Endodermal cell (in vitro differentiated cells): ENCODE results near the gene RERE. TPM values are rescaled to one million over a fixed set of nuclear protein-coding genes. Genes with fewer than 3 reads are reported as not detected.

Experiments
- DNase-seq: peaks from one replicate; pipeline ENCODE4 v3.0.0-alpha.2; 2017
- H3K27ac ChIP-seq: 2 replicates; pipeline ENCODE4 v1.5.1; 2013; ENCODE audit warnings: mild to moderate bottlenecking, low read depth, low read length, moderate library complexity
- H3K27me3 ChIP-seq: 2 replicates; pipeline ENCODE4 v1.6.1; 2013; ENCODE audit warnings: mild to moderate bottlenecking, low read length, moderate library complexity; ENCODE audit not compliant: insufficient read depth, control insufficient read depth, poor library complexity, severe bottlenecking
- H3K36me3 ChIP-seq: 2 replicates; pipeline ENCODE4 v1.7.0; 2013; ENCODE audit warnings: mild to moderate bottlenecking, low read length, moderate library complexity; ENCODE audit not compliant: control insufficient read depth, insufficient read depth
- H3K4me1 ChIP-seq: one replicate; pipeline ENCODE4 v1.7.0; 2013; ENCODE audit warnings: low read length; ENCODE audit not compliant: control insufficient read depth, insufficient read depth
- H3K4me3 ChIP-seq: 2 replicates; pipeline ENCODE4 v1.5.1; 2013; ENCODE audit warnings: mild to moderate bottlenecking, low read length, moderate library complexity
- H3K9ac ChIP-seq: 2 replicates; pipeline ENCODE4 v1.6.1; 2013; ENCODE audit warnings: mild to moderate bottlenecking, low read length, moderate library complexity; ENCODE audit not compliant: poor library complexity, severe bottlenecking; ENCODE audit errors: extremely low read depth
- H3K9me3 ChIP-seq: 2 replicates; pipeline ENCODE4 v1.6.1; 2013; ENCODE audit warnings: mild to moderate bottlenecking, low read length, moderate library complexity; ENCODE audit not compliant: control insufficient read depth
- H3K27ac Mint-ChIP-seq: 2 replicates; pipeline ENCODE4 v1.8.0; 2020; ENCODE audit warnings: mixed read lengths
- H3K27me3 Mint-ChIP-seq: 2 replicates; pipeline ENCODE4 v1.8.0; 2021; ENCODE audit warnings: mild to moderate bottlenecking, mixed read lengths; ENCODE audit not compliant: insufficient read depth
- H3K36me3 Mint-ChIP-seq: 2 replicates; pipeline ENCODE4 v1.8.0; 2020; ENCODE audit warnings: low read depth, mixed read lengths
- H3K4me1 Mint-ChIP-seq: 2 replicates; pipeline ENCODE4 v1.8.0; 2020; ENCODE audit warnings: mixed read lengths
- H3K4me3 Mint-ChIP-seq: 2 replicates; pipeline ENCODE4 v1.8.0; 2020; ENCODE audit warnings: mild to moderate bottlenecking, moderate library complexity, mixed read lengths
- H3K9me3 Mint-ChIP-seq: 2 replicates; pipeline ENCODE4 v1.8.0; 2020; ENCODE audit warnings: mild to moderate bottlenecking, mixed read lengths
- CTCF ChIP-seq: fragments of 200-600 bp; sonication (generic); conservative IDR thresholded peaks from 2 replicates; pipeline ENCODE4 v1.5.0; 2021; ENCODE audit warnings: antibody characterized with exemption, mild to moderate bottlenecking
- WGBS, 2 experiments: methylation state at CpG; one replicate each; pipeline versions ENCODE4 v1.1.5 to v1.1.7; 2013; ENCODE audit warnings: missing lambda C conversion rate in 2 of 2, mixed read lengths in 1 of 2; ENCODE audit not compliant: insufficient coverage in 1 of 2, insufficient read length in 1 of 2; 5-methylcytosine and 5-hydroxymethylcytosine counted together
- total RNA-seq, 2 donors: library from RNA; stranded (reverse); fragmentation: NEBNext Ultra II Directional in 1 of 2; extraction: Animal tissue kit (Norgen Biotek cat#: 25700) in 1 of 2; gene quantifications; 2 replicates in 1 of 2; 3 replicates in 1 of 2; pipeline ENCODE4 v1.2.1, GENCODE V29; 2021

RERE gene
- total RNA-seq, 2 donors from 2014 or later, result 159 to 179 TPM

DNA sequence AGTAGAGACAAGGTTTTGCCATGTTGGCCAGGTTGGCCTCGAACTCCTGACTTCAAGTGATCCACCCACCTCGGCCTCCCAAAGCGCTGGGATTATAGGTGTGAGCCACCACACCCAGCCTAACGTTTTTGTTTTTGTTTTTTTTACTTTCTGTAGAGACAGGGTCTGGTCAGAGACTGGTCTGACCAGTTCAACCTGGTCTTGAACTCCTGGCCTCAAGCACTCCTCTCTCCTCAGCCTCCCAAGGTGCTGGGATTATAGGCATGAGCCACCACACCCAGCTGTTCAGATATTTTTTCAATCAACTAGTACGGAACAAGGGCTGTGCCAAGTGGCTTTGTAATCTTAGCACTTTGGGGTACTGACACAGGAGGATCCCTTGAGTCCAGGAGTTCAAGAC lies 209.5 kb downstream of the RERE start:
- Histone ChIP-seq H3K27me3 (no peaks in the 10 kb centered on the region), H3K4me1 (no peaks in the 10 kb centered on the region), H3K9me3 (no peaks in the 10 kb centered on the region), H3K4me3 (no peak overlapping the region), H3K36me3 (peaks cover 37% of the 10 kb centered on the region), H3K9ac (no peak overlapping the region), H3K27ac (no peak overlapping the region)
- Mint-ChIP-seq H3K36me3 (peaks cover 23% of the 10 kb centered on the region), H3K27me3 (no peaks in the 10 kb centered on the region), H3K27ac (no peak overlapping the region), H3K4me1 (peaks cover 12% of the 10 kb centered on the region), H3K9me3 (no peaks in the 10 kb centered on the region), H3K4me3 (no peak overlapping the region)
- DNase-seq, result no peak
- no peak for TF ChIP-seq CTCF
- 89 to 93% methylated on average over 4 to 5 of the region's 5 CpGs for whole genome bisulfite sequencing, 2 experiments

GRCh38 chr1:8604041-8604945 lies 213.1 kb downstream of the RERE start:
- Mint-ChIP-seq H3K36me3 (peaks cover 22% of the 10 kb centered on the region), H3K4me1 (peaks cover 25% of the 10 kb centered on the region), H3K27me3 (no peaks in the 10 kb centered on the region), H3K27ac (peak overlapping the region; percentile 67), H3K4me3 (no peak overlapping the region), H3K9me3 (peaks cover 2% of the 10 kb centered on the region)
- H3K27me3 ChIP-seq, result no peaks in the 10 kb centered on the region
- 80 to 92% methylated on average over 5 to 6 of the region's 7 CpGs for WGBS, 2 experiments
- DNase-seq, result no peak
- H3K36me3 ChIP-seq, result peaks cover 40% of the 10 kb centered on the region
- H3K9ac ChIP-seq, result no peak overlapping the region
- H3K27ac ChIP-seq, result no peak overlapping the region
- H3K9me3 ChIP-seq, result no peaks in the 10 kb centered on the region
- no peak for TF ChIP-seq CTCF
- H3K4me3 ChIP-seq, result no peak overlapping the region
- peaks cover 2% of the 10 kb centered on the region for H3K4me1 ChIP-seq

GRCh38 chr1:8603220-8603616 lies 214.2 kb downstream of the RERE start:
- no peaks in the 10 kb centered on the region for H3K27me3 ChIP-seq
- Mint-ChIP-seq H3K27me3 (no peaks in the 10 kb centered on the region), H3K9me3 (peaks cover 2% of the 10 kb centered on the region), H3K36me3 (peaks cover 17% of the 10 kb centered on the region), H3K4me1 (peaks cover 36% of the 10 kb centered on the region), H3K27ac (no peak overlapping the region), H3K4me3 (no peak overlapping the region)
- H3K27ac ChIP-seq, result no peak overlapping the region
- TF ChIP-seq CTCF, result no peak
- H3K4me3 ChIP-seq, result no peak overlapping the region
- H3K4me1 ChIP-seq, result peaks cover 12% of the 10 kb centered on the region
- no peak for DNase-seq
- no peaks in the 10 kb centered on the region for H3K9me3 ChIP-seq
- no peak overlapping the region for H3K9ac ChIP-seq
- peaks cover 37% of the 10 kb centered on the region for H3K36me3 ChIP-seq
- 88% methylated on average over 3 of the region's 4 CpGs; no CpG with 5 or more reads in 1 of the 2 experiments for WGBS, 2 experiments
